GM21423 (cell line): ENCODE measurements around the gene NRM.

Source experiments
- ATAC-seq: cut with Tn5 transposase; IDR thresholded peaks from one replicate; pipeline ENCODE4 v1.9.1; 2021; ENCODE audit warnings: mild to moderate bottlenecking, moderate library complexity; ENCODE audit not compliant: unreplicated experiment

Gene NRM

GRCh38 chr6:30689985-30690384 lies 799 bp downstream of the NRM start:
- no peak for ATAC-seq

DNA sequence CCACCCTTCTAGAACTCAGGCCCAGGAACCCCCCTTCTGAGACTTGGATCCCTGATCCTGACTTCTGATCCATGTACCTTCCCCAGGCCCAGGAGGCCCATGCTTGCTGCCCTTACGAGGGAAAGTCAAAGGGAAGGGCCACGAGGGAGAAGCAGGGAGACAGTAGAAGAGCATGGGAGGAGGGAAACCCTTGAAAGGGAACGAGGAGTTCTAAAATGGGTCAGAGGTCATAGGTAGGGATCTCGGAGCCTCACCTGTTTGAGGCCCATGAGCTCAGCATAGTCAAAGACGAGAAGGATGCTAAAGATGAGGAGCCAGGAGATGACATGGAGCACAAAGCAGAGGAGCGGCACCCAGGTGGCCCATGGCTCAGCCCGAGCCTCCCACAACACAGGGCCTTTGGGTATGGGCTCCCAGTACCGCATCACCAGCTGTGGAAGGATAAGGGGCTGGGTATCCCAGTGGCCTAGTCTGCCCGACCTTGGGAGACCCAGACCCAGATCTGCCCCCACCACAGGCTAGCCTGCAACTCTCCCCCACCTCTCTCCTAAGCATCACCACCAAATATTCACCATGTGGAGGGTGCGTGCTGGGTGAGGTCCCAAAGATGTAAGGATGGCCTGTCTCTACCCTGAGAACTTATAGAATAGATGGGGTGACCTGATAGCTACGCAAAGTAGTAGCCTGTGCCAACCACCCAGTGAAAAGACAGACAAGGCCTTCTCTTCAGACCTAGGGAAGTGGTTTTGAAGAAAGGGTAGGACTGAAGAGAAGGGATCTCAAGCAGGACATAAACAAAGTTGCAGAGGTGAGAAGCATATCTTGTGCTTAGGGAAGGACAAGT lies 1.5 kb downstream of the NRM start:
- no peak for ATAC-seq

DNA sequence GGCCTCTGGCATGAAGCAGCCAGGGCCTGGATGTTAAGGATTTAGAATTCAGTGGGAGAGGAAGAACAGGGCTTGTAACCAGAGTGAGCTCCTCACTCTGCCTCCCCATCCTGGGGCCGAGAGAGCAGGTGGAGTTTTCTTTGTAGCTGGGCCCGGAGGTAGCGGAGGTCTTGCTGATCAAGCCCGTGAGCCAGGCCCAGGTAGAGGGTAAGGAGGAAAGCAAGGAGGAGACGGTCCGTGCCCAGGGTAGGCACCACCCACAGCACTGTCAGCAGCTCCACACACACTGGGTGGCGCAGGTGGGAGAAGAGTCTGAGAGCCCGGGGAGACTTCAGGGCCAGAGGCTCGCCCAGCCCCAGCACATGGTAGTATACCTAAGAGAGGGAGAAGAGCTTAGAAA lies 2.2 kb downstream of the NRM start:
- no peak for ATAC-seq

- no peak for ATAC-seq
Observed at GRCh38 chr6:30687659-30688431, 2.9 kb downstream of the NRM start.

DNA sequence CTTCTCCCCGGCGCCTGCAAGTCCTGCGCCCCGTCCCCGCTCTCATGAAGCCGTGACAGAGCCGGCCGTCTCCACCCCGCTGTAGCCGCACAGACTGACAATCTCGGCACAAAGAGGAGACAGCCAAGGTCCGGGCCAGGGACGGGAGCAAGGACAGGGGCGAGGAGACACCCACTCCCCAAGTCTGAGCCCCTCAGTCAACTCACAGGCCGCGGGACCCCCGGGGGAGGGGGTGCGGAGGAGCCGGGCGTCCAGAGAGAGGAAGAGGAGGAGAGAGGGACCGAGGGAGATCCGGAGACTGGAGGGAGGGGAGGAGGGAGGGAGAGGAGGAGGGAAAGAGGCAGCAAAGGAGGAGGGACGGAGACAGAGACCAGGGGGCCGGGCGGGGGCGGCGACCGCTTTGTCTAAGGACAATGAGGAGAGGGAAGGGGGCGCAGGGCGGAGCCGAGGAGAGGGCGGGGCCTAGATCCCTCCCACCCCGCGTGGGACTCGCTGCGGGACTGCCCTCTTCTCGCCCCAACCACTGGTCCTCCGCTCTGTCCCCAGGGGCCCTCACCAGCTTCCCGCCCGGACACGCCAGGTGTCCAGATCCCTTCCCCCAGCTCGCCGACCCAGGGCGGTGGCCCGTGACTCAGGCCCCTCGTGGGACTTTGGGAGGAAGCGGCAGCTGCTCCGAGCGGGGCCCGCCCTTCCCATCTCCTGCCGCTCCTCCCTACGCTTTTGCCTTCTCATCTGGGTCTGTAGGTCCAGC lies 3.7 kb downstream of the NRM start:
- peak; percentile 43 for ATAC-seq

- ATAC-seq, result no peak
Observed at GRCh38 chr6:30686009-30686907, 4.5 kb downstream of the NRM start, which contains the start of gene PPP1R18. PPP1R18 (minus strand) TSS chr6:30686645; CDS start chr6:30686018, 627 bp downstream.

- no peak for ATAC-seq
Observed at GRCh38 chr6:30685157-30686008, 5.4 kb downstream of the NRM start.

GRCh38 chr6:30684386-30685156 lies 6.2 kb downstream of the NRM start:
- no peak for ATAC-seq

- ATAC-seq, result no peak
Observed at GRCh38 chr6:30683980-30684338, 6.8 kb downstream of the NRM start.

GRCh38 chr6:30683183-30683979 lies 7.4 kb downstream of the NRM start:
- no peak for ATAC-seq

GRCh38 chr6:30682143-30683117 lies 8.4 kb downstream of the NRM start:
- peak; percentile 42 for ATAC-seq

GRCh38 chr6:30681766-30682142 lies 9.0 kb downstream of the NRM start:
- no peak for ATAC-seq

- ATAC-seq, result no peak
Observed at GRCh38 chr6:30679765-30680535, 10.8 kb downstream of the NRM start.

DNA sequence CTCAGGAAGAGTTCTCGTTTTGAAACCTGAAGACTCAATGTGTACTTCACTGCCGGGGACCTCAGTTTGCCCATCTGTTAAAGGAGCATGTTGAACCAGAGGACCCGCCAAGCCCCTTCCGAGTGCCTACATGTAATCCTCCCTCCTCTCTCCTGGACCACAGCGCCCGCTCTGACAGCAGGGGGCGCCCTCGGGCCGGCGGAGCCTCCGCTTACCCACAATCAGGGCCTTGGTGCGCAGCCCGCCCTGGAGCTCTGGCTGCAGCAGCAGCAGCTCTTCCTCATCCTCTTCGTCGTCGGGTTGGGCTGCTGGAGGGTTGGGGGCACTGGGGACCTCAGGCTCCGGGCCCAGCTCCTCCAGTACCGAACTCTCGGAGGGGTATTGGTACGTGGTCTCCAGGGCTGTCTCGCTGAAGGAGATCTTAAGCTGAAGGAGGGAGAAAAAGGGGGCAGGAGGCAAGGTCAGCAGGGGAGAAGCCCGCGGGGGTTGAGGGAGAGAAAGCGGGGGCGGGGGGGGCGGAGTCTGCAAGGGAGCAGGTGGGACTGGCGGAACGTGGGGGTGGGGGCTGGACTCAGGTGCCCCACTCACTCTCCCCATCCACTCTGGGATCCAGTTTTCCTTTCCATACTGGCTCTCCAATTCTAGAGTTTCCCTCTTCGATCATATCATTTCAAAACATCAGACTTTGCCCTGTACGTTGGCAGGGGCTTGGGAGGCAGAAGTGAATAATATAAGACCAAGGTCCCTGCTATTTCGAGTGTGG lies 11.6 kb downstream of the NRM start:
- no peak for ATAC-seq

DNA sequence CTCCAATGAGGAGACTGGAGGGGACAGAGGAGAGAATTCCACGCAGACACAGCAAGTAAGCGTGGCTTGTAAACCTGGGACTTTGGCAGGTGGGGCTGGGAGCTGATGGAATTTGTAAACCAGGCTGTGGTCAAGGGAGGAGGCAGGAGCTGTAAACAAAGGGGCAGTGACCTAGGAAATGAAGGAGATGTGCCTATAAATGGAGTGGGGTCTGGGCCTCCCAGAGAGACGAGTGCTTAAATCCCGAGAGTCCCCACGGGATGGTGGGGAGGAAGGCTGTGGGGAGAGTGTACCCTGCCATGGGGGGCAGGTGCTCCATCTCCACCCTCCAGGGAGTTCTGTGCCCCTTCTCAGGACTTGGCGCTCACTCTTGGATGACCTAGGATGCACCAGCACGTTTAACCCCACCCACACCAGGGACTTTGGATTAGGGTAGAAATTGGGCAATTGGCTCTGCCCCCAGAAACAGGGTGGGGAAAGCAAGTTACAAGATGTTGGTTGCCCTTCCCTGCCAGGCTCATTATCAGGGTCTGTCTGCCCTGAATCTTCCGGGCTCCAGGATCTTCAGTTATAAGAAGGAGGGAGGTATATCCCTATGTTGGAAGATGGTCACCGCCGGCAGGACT lies 14.0 kb downstream of the NRM start:
- no peak for ATAC-seq
